ENCODE results near the gene KIFAP3.

DNA sequence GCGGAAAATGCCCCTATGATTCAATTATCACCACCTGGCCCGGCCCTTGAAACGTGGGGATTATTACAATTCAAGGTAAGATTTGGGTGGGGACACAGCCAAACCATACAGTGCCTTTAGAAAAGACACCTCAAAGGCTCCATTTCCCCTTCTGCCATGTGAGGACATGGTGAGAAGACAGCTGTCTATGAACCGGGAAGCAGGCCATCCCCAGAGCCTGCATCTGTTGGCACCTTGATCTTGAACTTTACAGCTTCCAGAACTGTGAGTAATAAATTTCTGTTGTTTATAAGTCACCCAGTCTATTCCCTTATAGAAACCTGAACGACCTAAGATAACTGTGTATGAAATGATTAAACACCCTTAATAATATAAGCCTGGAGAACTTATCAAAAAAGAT is 61.6 kb downstream of the KIFAP3 start:
- TF ChIP-seq EP300 (IDR thresholded peaks at IDR 0.05), result no peak
- TF ChIP-seq, protein P1, sequence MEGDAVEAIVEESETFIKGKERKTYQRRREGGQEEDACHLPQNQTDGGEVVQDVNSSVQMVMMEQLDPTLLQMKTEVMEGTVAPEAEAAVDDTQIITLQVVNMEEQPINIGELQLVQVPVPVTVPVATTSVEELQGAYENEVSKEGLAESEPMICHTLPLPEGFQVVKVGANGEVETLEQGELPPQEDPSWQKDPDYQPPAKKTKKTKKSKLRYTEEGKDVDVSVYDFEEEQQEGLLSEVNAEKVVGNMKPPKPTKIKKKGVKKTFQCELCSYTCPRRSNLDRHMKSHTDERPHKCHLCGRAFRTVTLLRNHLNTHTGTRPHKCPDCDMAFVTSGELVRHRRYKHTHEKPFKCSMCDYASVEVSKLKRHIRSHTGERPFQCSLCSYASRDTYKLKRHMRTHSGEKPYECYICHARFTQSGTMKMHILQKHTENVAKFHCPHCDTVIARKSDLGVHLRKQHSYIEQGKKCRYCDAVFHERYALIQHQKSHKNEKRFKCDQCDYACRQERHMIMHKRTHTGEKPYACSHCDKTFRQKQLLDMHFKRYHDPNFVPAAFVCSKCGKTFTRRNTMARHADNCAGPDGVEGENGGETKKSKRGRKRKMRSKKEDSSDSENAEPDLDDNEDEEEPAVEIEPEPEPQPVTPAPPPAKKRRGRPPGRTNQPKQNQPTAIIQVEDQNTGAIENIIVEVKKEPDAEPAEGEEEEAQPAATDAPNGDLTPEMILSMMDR (IDR thresholded peaks at IDR 0.05), result no peak
- no peak for TF ChIP-seq POLR2AphosphoS5 (IDR thresholded peaks at IDR 0.05)
- no peak for TF ChIP-seq POLR2A (IDR thresholded peaks at IDR 0.05)

Data from suprapubic skin (tissue), 4 donors.